Astrocyte of the spinal cord (primary cell): ENCODE results near the gene ZBTB8B.
"Not testable (repeated sequence)": the region's sequence is repeated elsewhere in the genome, so short reads cannot be mapped to it uniquely, and the experiment has no call there.

Experiments used
- DNase-seq: peaks from one replicate; pipeline ENCODE4 v3.0.0; 2011; ENCODE audit warnings: low read depth, low spot score
- H3K4me3 ChIP-seq: 2 replicates; pipeline ENCODE4 v1.5.1; 2011; ENCODE audit warnings: low read depth, mild to moderate bottlenecking, low read length, moderate library complexity
- in situ Hi-C: cut with HindIII; loops from 2 replicates; pipeline ENCODE4 v1.10.0; 2017; ENCODE audit warnings: low sequenced_read_pairs
- TF ChIP-seq, protein P1 (sequence below): IDR thresholded peaks from 2 replicates; pipeline ENCODE4 v1.5.1; 2012; ENCODE audit warnings: low read depth, mild to moderate bottlenecking, low read length, inconsistent platforms

The ZBTB8B gene

GRCh38 chr1:32471695-32472362 lies 7.0 kb downstream of the ZBTB8B start:
- in situ Hi-C loops, result no loop called here
- TF ChIP-seq, protein P1, sequence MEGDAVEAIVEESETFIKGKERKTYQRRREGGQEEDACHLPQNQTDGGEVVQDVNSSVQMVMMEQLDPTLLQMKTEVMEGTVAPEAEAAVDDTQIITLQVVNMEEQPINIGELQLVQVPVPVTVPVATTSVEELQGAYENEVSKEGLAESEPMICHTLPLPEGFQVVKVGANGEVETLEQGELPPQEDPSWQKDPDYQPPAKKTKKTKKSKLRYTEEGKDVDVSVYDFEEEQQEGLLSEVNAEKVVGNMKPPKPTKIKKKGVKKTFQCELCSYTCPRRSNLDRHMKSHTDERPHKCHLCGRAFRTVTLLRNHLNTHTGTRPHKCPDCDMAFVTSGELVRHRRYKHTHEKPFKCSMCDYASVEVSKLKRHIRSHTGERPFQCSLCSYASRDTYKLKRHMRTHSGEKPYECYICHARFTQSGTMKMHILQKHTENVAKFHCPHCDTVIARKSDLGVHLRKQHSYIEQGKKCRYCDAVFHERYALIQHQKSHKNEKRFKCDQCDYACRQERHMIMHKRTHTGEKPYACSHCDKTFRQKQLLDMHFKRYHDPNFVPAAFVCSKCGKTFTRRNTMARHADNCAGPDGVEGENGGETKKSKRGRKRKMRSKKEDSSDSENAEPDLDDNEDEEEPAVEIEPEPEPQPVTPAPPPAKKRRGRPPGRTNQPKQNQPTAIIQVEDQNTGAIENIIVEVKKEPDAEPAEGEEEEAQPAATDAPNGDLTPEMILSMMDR, result no peak
- no peak for DNase-seq
- H3K4me3 ChIP-seq, result no peak overlapping the region

- H3K4me3 ChIP-seq, in situ Hi-C loops, DNase-seq: not testable (repeated sequence)
These were observed 8.1 kb downstream of the ZBTB8B start for GRCh38 chr1:32472966-32473365.

DNA sequence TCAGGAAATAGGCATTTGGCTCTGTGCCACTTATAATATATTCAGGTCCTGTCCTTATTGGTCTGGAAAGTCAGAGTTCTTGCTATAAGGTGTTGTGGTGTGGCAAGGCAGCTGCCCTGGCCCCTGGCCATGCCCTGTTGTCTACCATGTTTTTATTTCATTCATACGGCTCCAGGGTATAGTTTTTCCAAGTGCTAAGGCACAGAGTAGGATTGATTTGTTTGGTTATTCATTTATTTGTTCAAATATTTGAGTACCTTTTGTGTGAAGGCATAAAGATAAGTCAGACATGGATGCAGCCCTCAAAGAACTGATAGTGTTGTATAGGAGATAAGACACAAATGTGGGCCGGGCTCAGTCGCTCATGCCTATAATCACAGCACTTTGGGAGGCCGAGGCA lies 10.1 kb downstream of the ZBTB8B start:
- in situ Hi-C loops, result no loop called here
- no peak overlapping the region for H3K4me3 ChIP-seq
- DNase-seq, result no peak
- TF ChIP-seq, protein P1, result no peak

GRCh38 chr1:32480003-32480402 lies 15.1 kb downstream of the ZBTB8B start:
- peak; percentile 12 for DNase-seq
- TF ChIP-seq, protein P1, result no peak
- H3K4me3 ChIP-seq, result no peak overlapping the region
- in situ Hi-C loops, result no loop called here

DNA sequence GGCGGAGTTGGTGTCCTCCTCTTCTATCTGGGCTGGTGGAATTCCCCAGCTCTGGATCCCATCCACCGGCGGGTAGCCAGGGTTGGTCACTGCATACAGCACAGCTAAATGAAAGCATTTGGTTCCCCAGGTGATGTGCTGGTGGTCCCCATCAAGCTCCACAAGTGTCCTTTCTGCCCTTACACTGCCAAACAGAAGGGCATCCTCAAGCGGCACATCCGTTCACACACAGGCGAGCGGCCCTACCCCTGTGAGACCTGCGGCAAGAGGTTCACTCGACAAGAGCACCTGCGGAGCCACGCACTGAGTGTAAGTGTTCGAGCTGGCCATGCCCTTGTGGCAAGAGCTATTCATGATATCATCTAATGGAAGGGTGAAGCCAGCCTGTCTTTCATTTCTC lies 15.9 kb downstream of the ZBTB8B start:
- no peak overlapping the region for H3K4me3 ChIP-seq
- in situ Hi-C loops, result no loop called here
- no peak for DNase-seq
- TF ChIP-seq, protein P1, result no peak

DNA sequence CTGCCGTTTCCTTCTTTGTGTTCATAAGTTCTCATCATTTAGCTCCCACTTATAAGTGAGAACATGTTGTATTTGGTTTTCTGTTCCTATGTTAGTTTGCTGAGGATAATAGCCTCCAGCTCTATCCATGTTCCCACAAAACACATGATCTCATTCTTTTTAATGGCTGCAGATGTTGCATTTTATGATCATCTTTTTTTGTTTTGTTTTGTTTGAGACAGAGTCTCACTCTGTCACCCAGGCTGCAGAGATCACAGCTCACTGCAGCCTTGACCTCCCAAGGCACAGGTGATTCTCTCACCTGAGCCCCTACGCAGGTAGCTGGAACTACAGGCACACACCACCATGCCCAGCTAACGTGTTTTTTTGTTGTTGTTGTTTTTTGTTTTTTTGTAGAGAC lies 16.9 kb downstream of the ZBTB8B start:
- DNase-seq, H3K4me3 ChIP-seq, in situ Hi-C loops: not testable (repeated sequence)

- DNase-seq, result no peak
- H3K4me3 ChIP-seq, result no peak overlapping the region
- in situ Hi-C loops, result no loop called here
- TF ChIP-seq, protein P1, result no peak
These were observed 20.8 kb downstream of the ZBTB8B start for GRCh38 chr1:32485554-32486255.
